Femur (tissue), 1 donor: Measurements from ENCODE around the gene ANXA6.
A peak's percentile ranks its signal among the peaks of the same experiment; 100 is the strongest.

ENCODE experiments used
- DNase-seq: peaks from one replicate; pipeline ENCODE4 v3.0.0-alpha.2; 2017

ANXA6 gene

DNA sequence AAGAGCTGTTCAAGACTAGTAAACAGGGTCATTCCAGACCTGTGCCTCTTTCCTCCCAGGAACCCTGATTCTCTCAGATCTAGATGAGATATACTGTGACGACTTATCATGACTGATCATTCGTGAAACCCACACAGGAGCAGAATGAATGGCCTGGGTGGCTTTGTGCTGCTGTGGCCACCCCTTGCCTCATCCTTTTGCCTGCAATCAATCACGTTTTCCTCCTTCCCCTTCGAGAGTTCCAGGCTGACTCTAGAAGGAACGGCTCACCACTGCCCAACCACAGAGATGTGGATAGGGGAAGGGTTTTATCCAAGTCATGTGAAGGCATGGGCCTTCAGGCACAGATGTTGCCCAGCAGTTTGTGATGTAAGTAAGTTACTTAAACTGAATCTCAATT, 5.8 kb downstream of the ANXA6 start:
- DNase-seq = no peak

DNA sequence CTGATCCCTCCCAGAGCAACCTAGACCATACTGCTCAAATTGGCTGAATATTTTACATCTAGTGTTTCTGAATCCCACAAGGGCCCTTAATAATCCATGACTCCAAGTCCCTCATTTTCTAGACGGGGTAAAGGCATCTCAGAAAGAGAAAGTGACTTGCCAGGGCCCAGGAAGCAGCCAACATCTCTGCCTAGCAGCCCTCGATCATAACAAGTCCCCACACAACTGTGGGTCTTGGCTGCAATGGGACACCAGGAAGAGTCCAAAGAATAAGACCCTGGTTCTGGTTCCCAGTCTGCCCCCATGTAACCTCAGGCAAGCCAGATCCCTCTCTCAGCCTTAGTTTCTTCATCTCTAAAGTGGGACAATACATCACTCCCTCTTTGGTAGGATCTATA, 6.3 kb downstream of the ANXA6 start:
- no peak for DNase-seq

DNA sequence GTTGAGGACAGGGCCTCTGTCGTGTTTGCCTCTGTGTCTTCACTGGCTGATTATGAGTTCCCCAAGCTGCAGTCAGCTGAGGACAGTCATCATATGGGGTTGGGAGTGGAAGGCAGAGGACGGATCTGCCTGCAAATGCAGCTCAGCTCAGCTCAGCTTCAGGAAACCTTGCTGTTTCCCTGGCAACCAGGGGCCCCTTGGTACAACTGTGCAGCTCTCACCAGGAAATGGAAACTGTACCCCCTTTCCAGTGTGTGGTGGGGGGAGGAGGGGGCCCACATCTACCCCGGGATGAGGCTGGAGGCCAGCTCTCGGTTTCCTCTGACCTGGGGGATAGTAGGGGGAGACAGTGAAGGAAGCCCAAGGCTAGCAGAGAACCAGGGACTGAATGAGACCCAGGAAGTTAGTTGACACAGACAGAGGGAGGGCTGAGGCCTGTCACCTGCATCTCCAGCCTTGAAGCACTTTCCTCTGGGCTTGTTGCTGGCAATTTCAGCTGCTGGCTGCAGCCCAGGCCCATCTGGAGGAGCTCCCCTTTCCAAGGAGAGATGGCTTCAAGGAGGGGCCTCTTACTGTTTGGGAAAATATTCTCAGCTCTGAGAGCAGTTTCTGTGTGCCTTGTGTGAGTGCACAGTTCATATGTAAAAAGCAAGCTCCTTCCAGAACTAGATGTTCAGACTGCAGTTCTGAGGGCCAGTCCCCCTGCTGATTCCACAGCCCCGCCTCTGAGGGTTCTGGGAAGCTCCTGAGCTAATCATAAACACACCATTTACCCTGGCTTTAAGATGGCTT, 6.9 kb downstream of the ANXA6 start:
- DNase-seq = peak; percentile 91

DNA sequence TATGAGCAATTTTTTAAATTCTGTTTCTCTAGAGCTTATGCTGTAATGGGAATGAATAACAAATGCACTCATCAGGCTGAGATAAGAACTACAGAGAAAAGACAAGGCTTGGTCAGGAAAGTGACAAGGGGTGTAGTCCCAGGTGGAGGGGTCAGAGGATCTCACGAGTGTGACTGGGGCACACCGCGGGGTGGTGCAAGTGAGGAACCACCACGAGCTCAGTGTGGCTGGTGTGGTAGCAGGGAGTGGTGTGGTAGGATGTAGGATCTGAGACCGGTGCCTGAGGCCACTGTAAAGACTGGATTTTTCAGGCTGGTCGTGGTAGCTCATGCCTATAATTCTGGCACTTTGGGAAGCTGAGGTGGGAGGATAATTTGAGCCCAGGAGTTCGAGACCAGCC, 9.0 kb downstream of the ANXA6 start:
- no peak for DNase-seq

DNA sequence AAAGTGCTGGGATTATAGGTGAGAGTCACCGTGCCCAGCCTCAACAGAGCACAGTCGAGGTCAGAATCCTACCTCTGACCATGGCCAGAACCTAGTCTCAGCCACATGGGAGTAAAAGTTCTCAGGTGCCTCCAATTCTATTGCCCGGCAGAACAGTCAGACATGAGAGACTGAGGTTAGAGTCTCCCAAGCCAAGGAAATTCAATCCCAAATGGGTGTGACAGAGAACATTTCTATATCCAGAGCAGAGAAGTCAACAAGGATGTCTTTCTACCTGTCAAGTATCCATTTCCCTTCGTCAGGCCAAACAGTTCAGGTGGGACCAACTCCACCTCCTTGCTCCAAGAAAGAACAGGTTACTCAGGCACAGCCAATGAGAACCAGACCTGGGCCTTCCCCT, 10.5 kb downstream of the ANXA6 start:
- no peak for DNase-seq

DNA sequence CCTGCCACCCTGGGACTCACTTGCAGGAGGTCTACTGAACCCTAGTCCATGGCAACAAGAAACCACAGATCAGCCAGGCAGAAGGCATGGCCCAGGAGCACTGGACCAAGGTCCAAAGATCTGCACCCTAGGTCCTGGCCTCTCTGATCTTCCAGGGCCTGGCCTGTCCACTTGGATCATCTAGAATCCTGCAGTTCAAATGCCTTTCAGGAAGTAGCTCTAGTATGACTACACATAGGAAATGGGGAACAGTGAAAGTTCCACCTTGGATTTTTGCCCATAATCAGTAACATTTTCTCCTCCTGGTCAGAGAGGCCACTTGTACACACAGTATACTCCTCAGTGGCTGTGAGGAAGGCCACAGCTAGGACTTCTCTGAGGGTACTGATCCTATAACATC, 11.5 kb downstream of the ANXA6 start:
- DNase-seq = no peak

DNA sequence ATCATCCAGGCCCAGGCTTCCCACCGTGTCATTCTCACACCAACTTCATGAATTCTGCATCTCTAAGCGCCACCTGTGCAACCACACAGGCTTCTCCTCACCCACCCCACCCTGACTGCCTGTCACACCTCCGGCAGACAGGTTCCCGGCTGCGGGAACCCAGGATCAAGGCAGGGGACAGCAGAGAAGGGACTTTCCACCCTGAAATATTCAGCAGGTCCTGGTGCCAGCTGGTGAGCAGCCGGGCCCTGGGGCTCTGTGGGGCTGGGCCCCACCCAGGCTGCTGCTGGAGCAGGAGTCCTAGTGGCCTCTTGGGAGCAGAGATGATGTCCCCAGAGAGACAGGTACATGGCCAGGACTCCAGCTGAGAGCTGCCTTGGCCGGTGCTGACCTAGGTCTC, 12.7 kb downstream of the ANXA6 start:
- no peak for DNase-seq

DNA sequence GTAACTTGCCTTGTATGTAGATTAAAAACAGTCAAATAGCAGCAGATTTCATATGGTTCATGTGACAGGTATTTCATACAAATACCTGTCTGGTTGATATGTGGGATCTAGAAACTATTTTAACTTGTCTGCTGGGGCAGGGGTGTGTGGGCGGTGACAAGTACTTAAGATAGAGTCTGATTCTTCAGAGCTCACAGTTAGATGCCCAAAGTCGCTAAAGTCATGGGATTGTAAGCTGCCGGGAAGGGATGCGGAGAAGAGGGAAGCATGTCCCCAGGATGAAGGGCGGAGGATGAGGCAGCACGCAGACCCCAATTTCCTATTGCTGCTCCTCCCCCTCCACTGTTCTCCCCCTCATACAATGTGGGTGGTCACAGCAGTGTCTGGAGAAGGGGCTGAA, 13.3 kb downstream of the ANXA6 start:
- DNase-seq = no peak

DNA sequence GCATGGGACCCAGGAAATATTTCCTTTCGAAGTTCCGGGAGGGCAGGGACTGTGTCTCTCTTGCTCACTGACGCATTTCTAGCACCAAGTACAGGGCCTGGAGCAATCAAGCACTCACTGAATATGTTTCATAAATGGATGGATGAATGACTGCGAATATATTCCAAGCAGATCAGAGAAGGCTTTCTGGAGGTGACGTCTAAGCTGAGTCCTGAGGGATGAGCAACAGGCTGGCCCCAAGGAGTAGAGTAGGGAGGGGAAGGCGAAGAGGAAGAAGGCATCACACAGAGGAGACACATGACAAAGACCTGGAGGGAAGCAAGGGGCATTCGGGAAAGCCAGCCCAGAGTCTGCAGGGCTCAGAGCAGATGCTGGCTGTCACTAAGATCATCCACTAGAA, 13.9 kb downstream of the ANXA6 start:
- no peak for DNase-seq

DNA sequence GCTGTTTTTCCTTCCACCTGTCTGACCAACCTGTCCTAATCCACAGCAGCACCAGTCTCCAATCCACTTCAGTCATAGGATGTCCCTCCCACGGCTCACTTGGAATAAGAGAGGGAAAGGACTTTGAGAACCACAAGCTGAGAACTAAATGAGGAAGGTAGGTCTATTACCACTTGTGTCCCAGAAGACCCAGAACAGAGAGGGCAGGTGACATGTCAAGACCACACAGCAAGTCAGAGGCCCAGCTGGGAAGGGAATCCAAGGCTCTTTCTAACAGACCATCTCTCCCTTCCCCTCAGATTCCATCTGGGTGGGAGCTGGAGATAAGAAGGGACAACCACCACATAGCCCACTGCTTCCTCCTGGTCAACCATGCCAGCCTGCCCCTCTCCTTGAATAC, 14.6 kb downstream of the ANXA6 start:
- no peak for DNase-seq

DNA sequence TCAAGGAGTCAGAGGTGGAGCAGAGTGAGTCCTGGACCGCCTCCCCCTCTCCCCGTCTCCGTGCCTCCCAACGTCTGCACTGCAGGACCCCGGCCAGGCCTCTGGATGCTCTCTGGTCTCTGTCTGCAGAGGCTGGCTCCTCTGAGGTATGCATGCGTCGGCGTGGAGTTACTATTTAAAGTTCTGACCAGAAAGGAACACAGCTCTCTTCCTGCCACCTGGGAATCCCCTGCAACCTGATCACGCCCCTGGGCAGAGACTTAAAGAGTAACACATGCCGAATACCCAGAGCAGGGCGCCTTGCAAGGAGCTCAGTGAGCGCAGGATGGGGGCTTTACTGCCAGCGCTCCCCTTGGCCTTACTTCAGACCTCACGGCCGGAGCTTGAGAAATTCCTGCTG, 16.0 kb downstream of the ANXA6 start:
- DNase-seq = peak; percentile 81

DNA sequence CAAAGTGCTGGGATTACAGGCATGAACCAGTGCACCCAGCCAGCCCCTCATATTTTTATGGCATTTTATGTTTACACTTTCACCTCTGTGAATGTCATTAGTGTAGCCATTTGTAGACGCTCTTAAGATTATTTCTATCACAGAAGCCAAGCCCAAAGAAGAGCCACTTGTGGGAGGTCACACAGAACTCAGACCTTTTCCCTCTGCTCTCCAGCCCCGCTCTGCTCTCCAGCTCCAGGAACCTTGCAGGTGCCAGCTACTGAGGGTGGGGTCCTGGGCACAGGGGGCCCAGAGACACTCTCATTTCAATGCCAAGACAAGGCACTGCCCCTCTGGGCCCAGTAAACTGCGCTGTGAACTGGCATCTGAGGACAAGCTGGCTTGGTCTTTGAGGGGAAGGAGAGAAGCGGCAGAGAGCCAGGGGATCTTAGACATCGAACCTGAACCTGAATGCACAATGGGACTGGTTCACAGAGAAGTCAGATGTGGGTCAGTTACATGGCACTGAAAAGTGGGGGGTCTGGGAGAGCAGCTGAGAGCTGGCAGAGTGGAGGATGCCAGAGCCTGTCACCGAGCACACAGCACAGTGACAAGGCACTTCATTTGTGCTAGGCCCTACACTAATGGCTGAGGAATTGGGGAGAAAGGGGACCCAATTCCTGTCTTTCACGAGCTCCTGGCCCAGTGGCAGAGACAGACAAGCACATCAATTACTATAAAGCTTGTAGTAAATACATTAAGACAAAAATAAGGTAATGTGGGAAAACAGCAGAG, 16.7 kb downstream of the ANXA6 start:
- no peak for DNase-seq

DNA sequence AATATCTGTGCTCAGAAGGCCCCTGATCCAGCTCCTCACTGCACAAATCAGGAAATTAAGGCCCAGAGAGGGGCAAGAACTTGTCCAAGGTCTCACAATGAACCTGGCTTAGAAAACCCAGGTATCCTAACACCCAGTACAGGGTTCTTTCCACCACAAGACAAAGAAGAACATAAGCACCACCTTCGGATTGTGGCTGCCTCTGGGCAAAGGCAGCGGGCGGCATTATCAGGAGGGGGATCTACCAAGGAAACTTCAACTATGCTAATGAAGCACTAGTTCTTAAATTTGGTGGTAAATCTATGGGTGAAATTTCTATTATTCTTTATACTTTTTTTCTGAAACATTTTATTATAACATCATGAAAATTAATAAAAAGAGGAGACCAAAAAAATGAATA, 17.9 kb downstream of the ANXA6 start:
- DNase-seq = no peak

DNA sequence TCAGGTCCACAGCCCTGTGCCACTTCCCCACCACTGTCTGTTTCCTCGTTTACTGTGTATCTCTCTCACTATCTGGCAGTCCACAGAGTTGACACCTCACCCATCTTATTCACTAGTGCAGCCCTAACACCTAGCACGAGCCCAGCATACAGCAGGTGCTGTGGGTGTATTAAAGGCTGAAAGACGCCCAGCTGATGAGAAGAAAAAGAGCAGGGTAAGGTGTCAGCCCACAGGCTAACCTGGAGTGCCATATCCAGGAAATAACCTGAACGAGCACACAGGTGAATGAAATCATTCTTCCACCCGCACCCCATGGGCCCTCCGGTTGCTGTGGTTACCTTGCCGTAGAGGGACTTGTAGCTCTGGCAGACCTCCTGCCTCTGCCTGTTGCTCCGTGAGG, 18.6 kb downstream of the ANXA6 start:
- no peak for DNase-seq

DNA sequence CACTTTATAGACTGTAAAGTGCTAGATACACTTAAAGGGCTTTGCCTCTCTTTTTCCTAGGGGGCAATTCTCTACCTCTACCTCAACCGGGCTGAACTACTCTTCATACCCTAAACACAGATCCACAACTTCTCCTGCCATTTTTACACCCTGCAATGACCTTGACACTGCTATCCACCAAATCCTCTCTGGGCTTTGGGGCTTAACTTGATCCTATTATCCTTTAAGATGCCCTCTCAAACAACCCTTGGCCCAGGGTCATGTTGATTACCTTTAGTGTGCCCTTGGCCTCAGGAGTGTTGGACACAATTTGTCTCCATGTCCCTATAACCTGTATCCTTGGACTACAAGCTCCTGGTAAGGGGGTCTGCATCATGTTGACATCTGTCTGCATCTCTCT, 19.5 kb downstream of the ANXA6 start:
- no peak for DNase-seq

DNA sequence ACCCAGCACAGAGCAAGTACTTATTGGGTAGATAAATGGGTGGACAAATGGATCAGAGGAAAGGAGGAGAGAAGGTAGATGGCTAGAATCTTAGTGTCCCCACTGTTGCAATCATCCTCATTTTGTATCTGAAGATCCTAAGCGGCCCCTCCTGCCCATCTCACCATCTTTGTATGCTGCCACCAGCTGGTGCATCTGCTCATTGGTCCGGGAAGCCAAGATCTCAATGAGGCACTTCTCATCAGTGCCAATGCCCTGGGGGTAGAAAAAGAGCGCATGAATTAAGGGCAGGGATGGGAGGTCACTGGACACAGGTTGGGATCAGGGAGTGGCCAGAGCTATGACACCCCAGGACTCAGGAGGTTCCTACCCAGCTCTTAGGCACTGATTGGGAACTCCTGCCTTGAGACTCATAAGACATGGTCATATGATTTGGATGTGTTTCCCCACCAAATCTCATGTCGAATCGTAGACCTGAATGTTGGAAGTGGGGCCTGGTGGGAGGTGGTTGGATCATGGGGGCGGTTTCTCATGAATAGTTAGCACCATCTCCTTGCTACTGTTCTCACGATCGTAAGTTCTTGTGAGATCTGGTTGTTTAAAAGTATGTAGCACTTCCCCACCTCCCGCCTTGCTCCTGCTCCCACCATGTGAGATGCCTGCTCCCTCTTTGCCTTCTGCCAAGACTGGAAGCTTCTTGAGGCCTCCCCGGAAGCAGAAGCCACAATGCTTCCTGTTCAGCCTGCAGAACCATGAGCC, 20.3 kb downstream of the ANXA6 start:
- no peak for DNase-seq

DNA sequence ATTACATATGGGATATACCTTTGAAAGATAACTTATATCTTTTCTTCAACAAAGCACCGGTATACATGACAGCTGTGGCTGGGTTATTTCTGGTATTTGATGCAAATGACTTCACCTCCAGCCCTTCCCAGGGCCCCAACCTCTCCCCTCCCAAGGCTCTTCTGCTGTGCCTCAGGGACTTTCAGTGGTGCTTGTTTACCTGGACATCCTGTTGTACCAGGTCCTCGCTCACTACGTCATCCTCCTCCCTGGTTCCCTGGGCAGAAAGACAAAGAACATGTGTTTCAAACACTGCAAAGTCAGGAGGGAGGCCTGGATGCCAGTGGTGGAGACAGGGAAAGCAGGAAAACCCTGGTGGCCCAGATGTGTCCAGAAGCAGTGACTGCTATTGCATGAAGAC, 23.4 kb downstream of the ANXA6 start:
- DNase-seq = no peak

DNA sequence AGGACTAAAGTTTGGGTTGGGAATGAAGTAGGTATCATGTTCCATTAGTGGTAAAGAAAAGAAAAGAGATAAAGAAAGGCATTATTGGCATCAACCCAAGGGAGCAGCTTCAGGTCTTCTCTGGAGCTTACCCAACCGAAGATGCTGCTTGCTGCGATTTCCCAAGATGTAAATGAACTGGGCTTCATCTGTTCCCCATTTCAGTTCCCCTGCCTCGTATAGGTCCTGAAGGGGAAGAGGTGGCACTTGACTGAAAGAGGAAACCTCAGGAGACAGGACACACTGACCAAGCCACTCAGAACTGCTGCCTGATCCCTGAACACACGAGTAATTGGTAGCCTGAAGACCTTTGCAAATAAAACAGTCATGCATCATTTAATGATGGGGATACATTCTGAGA, 24.6 kb downstream of the ANXA6 start:
- no peak for DNase-seq

DNA sequence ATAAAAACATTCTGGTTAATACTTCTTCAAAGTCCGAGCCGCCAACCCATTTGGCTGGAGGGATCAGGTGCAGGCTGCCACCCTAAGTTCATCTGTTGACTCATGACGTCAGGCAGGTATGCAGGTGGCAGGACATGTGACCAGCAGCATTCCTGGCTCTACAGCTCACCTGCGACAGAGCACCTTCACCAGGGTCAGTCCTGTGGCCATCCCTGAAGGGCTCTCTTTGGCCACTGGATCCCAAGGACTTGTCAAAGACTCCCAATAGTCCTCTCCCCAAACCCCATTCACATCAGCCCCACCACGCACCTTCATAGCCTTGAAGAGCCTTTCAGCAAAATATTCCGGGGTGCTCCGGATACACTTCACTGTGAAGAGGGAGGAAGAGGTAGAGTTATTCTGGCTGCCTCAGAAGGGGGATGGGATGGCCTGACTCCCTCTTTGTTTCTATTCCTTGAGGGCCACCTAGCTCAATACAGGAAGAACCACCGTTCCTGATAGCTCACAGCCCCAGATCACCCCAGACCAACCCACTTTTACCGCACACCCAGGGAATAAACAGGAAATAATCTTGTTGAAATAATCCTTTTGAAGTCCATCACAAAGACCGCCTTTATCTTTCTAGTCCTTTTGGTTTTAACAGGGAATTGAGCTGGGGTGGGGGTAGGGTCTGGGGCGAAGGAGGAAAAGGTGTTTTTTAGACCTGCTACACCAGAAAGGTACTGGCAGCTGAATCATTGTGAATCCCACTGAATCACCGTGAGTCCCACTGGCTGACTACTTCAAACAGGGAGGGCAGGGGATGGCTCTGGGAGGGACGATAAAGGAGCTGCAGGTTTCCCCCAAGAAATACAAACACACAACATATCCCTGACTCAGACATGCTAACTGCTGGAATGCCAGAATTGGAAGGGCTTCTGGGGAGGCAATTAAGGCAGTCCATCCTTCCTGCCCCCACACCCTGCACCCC, 26.4 kb downstream of the ANXA6 start:
- no peak for DNase-seq

DNA sequence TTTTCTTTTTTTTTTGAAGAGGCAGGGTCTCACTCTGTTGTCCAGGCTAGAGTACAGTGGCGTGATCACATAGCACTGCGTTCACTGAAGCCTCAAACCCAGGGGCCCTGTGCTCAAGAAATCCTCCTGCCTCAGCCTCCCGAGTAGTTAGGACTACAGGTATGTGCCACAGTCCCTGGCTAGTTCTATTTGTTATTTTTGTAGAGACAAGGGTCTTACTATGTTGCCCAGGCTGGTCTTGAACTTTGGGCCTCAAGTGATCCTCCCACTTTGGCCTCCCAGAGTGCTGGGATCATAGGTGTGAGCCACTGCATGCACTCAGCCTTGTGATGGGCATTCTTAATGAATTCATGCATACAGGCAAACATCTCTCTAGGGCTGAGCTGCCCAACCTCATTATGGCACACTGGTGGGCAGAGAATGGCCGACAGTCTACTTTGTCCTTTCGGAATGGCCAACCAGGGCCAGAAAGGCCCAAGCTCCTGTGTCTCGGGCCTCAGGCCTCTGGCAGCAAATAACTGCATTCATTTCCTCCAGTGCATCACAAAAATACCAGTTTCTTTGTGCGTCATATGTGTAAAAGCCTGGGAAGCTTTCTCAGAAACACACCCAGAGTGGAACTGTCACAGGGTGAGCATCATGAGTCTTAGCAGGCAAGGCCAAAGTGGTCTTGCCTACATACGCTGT, 27.2 kb downstream of the ANXA6 start:
- no peak for DNase-seq

DNA sequence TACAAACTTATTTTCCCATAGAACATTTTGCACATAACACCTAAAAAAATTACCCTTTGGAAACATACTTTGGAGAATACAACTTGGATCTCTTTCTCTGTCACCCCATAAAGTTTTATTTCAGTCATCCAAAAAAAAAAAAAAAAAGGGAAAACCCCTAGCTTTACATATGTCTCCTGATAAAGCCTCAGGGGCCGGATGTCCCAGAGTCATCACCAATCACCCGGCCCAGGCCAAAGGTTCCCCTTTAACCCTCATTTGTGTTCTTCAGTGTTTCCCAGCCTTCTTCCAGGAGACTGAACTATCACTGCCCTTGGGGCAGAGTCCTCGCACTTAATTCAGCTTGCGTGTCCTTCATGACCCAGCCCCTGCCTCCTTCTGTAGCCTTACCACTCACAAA, 28.8 kb downstream of the ANXA6 start:
- DNase-seq = no peak

DNA sequence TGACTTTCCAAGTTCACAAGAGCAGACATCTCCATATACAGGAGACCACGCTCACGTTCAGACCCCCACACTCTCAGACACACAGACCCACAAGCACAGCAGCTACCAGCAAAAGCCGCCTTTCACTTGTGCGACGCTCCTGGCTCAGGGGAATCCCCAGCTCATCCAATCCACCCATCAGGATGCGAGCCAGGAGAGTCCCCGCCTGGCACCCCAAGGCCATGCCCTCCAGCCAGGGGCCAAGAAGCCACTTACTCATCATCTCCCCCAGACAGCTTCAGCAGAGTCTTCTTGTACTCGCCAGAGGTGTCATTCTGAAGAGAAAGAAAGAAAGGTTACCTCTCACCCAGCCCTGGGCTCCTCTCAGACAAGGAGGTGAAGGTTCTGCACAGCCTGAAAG, 29.7 kb downstream of the ANXA6 start:
- no peak for DNase-seq
